Mesenchymal stem cell (in vitro differentiated cells and primary cell): ENCODE data around the gene CUX1.

ENCODE experiments used
- DNase-seq: peaks from one replicate; pipeline ENCODE4 v3.0.0-alpha.2; 2013
- H2AFZ ChIP-seq: one replicate; pipeline ENCODE4 v1.6.1; 2013; ENCODE audit warnings: low read depth, mild to moderate bottlenecking, control low read depth, inconsistent platforms, low read length, moderate library complexity
- H2AK5ac ChIP-seq: 2 replicates; pipeline ENCODE4 v1.6.1; 2013; ENCODE audit warnings: low read length, moderate library complexity, mild to moderate bottlenecking, inconsistent platforms; ENCODE audit not compliant: severe bottlenecking
- H2BK120ac ChIP-seq: one replicate; pipeline ENCODE4 v1.6.1; 2013; ENCODE audit warnings: low read depth, mild to moderate bottlenecking, inconsistent platforms, low read length, moderate library complexity
- H2BK12ac ChIP-seq, 2 experiments: one replicate each; pipeline ENCODE4 v1.6.1; 2013; ENCODE audit warnings: inconsistent platforms in 2 of 2, low read length in 2 of 2, mild to moderate bottlenecking in 2 of 2, moderate library complexity in 2 of 2, control low read depth in 1 of 2
- H2BK15ac ChIP-seq: one replicate; pipeline ENCODE4 v1.6.1; 2013; ENCODE audit warnings: mild to moderate bottlenecking, low read depth, inconsistent platforms; ENCODE audit not compliant: poor library complexity, severe bottlenecking
- H2BK5ac ChIP-seq: 2 replicates; pipeline ENCODE4 v1.6.1; 2013; ENCODE audit warnings: low read depth, mild to moderate bottlenecking, low read length, control low read depth, inconsistent platforms; ENCODE audit not compliant: poor library complexity, severe bottlenecking
- H3K14ac ChIP-seq, 2 experiments: one replicate each; pipeline ENCODE4 v1.6.1; 2013; ENCODE audit warnings: inconsistent platforms in 2 of 2, low read length in 2 of 2, control low read depth in 1 of 2, mild to moderate bottlenecking in 1 of 2, moderate library complexity in 1 of 2
- H3K18ac ChIP-seq, 2 experiments: one replicate each; pipeline ENCODE4 v1.6.1; 2013; ENCODE audit warnings: inconsistent platforms in 2 of 2, low read length in 2 of 2, control low read depth in 1 of 2, low read depth in 1 of 2, mild to moderate bottlenecking in 1 of 2
- H3K23ac ChIP-seq, 2 experiments: one replicate each; pipeline ENCODE4 v1.6.1; 2013; ENCODE audit warnings: inconsistent platforms in 2 of 2, low read length in 2 of 2, mild to moderate bottlenecking in 2 of 2, moderate library complexity in 2 of 2, control low read depth in 1 of 2
- H3K27ac ChIP-seq: 2 replicates; pipeline ENCODE4 v1.5.1; 2013; ENCODE audit warnings: mild to moderate bottlenecking, moderate library complexity, low read length, control low read depth, inconsistent platforms; ENCODE audit not compliant: poor library complexity, severe bottlenecking
- H3K27me3 ChIP-seq, 2 experiments: 2 replicates each; pipeline versions ENCODE4 v1.6.1 to v1.7.0; 2013; ENCODE audit warnings: low read length in 2 of 2, mild to moderate bottlenecking in 2 of 2, moderate library complexity in 2 of 2, control low read depth in 1 of 2, inconsistent platforms in 1 of 2; ENCODE audit not compliant: control insufficient read depth in 1 of 2, insufficient read depth in 1 of 2
- H3K36me3 ChIP-seq, 2 experiments: 2 replicates each; pipeline versions ENCODE4 v1.6.1 to v1.7.0; 2013; ENCODE audit warnings: low read length in 2 of 2, control low read depth in 1 of 2, inconsistent platforms in 1 of 2, low read depth in 1 of 2, mild to moderate bottlenecking in 1 of 2; ENCODE audit not compliant: insufficient read depth in 2 of 2, control insufficient read depth in 1 of 2
- H3K4ac ChIP-seq, 2 experiments: one replicate each; pipeline ENCODE4 v1.6.1; 2013; ENCODE audit warnings: inconsistent platforms in 2 of 2, low read length in 2 of 2, mild to moderate bottlenecking in 2 of 2, moderate library complexity in 2 of 2, control low read depth in 1 of 2, low read depth in 1 of 2
- H3K4me1 ChIP-seq: 2 replicates; pipeline ENCODE4 v1.6.1; 2013; ENCODE audit warnings: low read depth, low read length, control low read depth; ENCODE audit not compliant: control insufficient read depth, insufficient read depth
- H3K4me2 ChIP-seq: 2 replicates; pipeline ENCODE4 v1.6.1; 2013; ENCODE audit warnings: low read length, mild to moderate bottlenecking, inconsistent platforms; ENCODE audit not compliant: poor library complexity, severe bottlenecking
- H3K4me3 ChIP-seq, 2 experiments: 2 replicates each; pipeline versions ENCODE4 v1.5.1 to v1.7.0; 2013; ENCODE audit warnings: low read length in 2 of 2, mild to moderate bottlenecking in 2 of 2, control low read depth in 1 of 2, low read depth in 1 of 2; ENCODE audit not compliant: insufficient read depth in 1 of 2
- H3K79me1 ChIP-seq: replicated peaks from 2 replicates; pipeline ENCODE4 v1.6.1; 2013; ENCODE audit warnings: mild to moderate bottlenecking, control low read depth, low read length, inconsistent platforms; ENCODE audit not compliant: poor library complexity, severe bottlenecking
- H3K9ac ChIP-seq: 2 replicates; pipeline ENCODE4 v1.7.0; 2013; ENCODE audit warnings: mild to moderate bottlenecking, low read length, moderate library complexity
- H3K9me3 ChIP-seq: 2 replicates; pipeline ENCODE4 v1.7.0; 2013; ENCODE audit warnings: mild to moderate bottlenecking, low read length; ENCODE audit not compliant: control insufficient read depth
- H4K8ac ChIP-seq: one replicate; pipeline ENCODE4 v1.6.1; 2013; ENCODE audit warnings: inconsistent platforms, mild to moderate bottlenecking, low read length, moderate library complexity
- H4K91ac ChIP-seq: one replicate; pipeline ENCODE4 v1.6.1; 2013; ENCODE audit warnings: mild to moderate bottlenecking, low read length, inconsistent platforms
- WGBS: methylation state at CpG from one replicate; pipeline ENCODE4 v1.1.7; 2013; ENCODE audit warnings: mixed read lengths; 5-methylcytosine and 5-hydroxymethylcytosine counted together

Gene CUX1

GRCh38 chr7:102268635-102269034 lies 451.2 kb downstream of the CUX1 start:
- Histone ChIP-seq H4K91ac (no peak overlapping the region), H2AFZ (no peak overlapping the region), H3K27me3 (peaks cover 0 to 19% of the 10 kb centered on the region in 2 experiments), H3K79me1 (no peaks in the 10 kb centered on the region), H4K8ac (no peak overlapping the region), H2BK120ac (no peak overlapping the region), H3K4me2 (no peak overlapping the region), H3K14ac (no peak overlapping the region), H3K23ac (no peak overlapping the region), H3K18ac (no peak overlapping the region), H3K4me3 (no peak overlapping the region), H2BK15ac (no peak overlapping the region), H2AK5ac (no peak overlapping the region), H3K9ac (no peak overlapping the region), H3K4ac (no peak overlapping the region), H2BK5ac (no peak overlapping the region), H2BK12ac (no peak overlapping the region), H3K4me1 (peaks cover 11% of the 10 kb centered on the region), H3K27ac (no peak overlapping the region), H3K36me3 (no peaks in the 10 kb centered on the region), H3K9me3 (no peaks in the 10 kb centered on the region)
- WGBS = 78% methylated on average over 5 of the region's 10 CpGs
- no peak for DNase-seq

- Histone ChIP-seq H3K18ac (no peak overlapping the region), H2BK5ac (no peak overlapping the region), H2AFZ (no peak overlapping the region), H3K14ac (no peak overlapping the region), H3K36me3 (peaks cover 0 to 6% of the 10 kb centered on the region in 2 experiments), H2BK120ac (no peak overlapping the region), H3K4ac (no peak overlapping the region), H3K4me1 (peaks cover 19% of the 10 kb centered on the region), H3K23ac (no peak overlapping the region), H4K91ac (no peak overlapping the region), H2BK15ac (no peak overlapping the region), H3K4me2 (no peak overlapping the region), H4K8ac (no peak overlapping the region), H2AK5ac (no peak overlapping the region), H3K4me3 (no peak overlapping the region), H3K9me3 (no peaks in the 10 kb centered on the region), H2BK12ac (no peak overlapping the region), H3K9ac (no peak overlapping the region), H3K27me3 (peaks cover 0 to 19% of the 10 kb centered on the region in 2 experiments), H3K79me1 (no peaks in the 10 kb centered on the region), H3K27ac (no peak overlapping the region)
- WGBS = 65% methylated on average over 13 of the region's 13 CpGs
- DNase-seq = no peak
Measured at GRCh38 chr7:102270178-102270887, 452.9 kb downstream of the CUX1 start.

GRCh38 chr7:102271158-102271798 lies 453.9 kb downstream of the CUX1 start:
- Histone ChIP-seq H2BK120ac (no peak overlapping the region), H3K4me1 (peaks cover 19% of the 10 kb centered on the region), H3K27me3 (peaks cover 0 to 16% of the 10 kb centered on the region in 2 experiments), H3K79me1 (no peaks in the 10 kb centered on the region), H3K36me3 (peaks cover 0 to 8% of the 10 kb centered on the region in 2 experiments), H3K14ac (no peak overlapping the region), H3K4ac (no peak overlapping the region), H2BK5ac (no peak overlapping the region), H3K18ac (no peak overlapping the region), H3K9ac (no peak overlapping the region), H3K23ac (no peak overlapping the region), H3K9me3 (no peaks in the 10 kb centered on the region), H3K4me2 (no peak overlapping the region), H2BK12ac (no peak overlapping the region), H4K8ac (no peak overlapping the region), H3K4me3 (no peak overlapping the region), H2AK5ac (no peak overlapping the region), H4K91ac (no peak overlapping the region), H2BK15ac (no peak overlapping the region), H3K27ac (no peak overlapping the region), H2AFZ (no peak overlapping the region)
- DNase-seq = no peak
- 91% methylated on average over 10 of the region's 10 CpGs for WGBS

- no peaks in the 10 kb centered on the region for H3K9me3 ChIP-seq
- no peak overlapping the region for H2BK5ac ChIP-seq
- H3K4me1 ChIP-seq = peaks cover 19% of the 10 kb centered on the region
- H3K36me3 ChIP-seq = peaks cover 0 to 8% of the 10 kb centered on the region in 2 experiments
- H2BK12ac ChIP-seq = no peak overlapping the region
- no peak overlapping the region for H3K4ac ChIP-seq
- H3K4me3 ChIP-seq = no peak overlapping the region
- no peak overlapping the region for H4K91ac ChIP-seq
- no peak overlapping the region for H2BK15ac ChIP-seq
- 45% methylated on average over 20 of the region's 21 CpGs for WGBS
- no peak overlapping the region for H3K27ac ChIP-seq
- no peak overlapping the region for H3K4me2 ChIP-seq
- H3K23ac ChIP-seq = no peak overlapping the region
- no peak overlapping the region for H2AFZ ChIP-seq
- no peak overlapping the region for H2BK120ac ChIP-seq
- no peak overlapping the region for H3K14ac ChIP-seq
- H3K9ac ChIP-seq = peak overlapping the region; percentile 52
- no peak overlapping the region for H4K8ac ChIP-seq
- peak; percentile 75 for DNase-seq
- peak overlapping the region; percentile 47 for H2AK5ac ChIP-seq
- H3K27me3 ChIP-seq = peaks cover 0 to 9% of the 10 kb centered on the region in 2 experiments
- no peaks in the 10 kb centered on the region for H3K79me1 ChIP-seq
- no peak overlapping the region for H3K18ac ChIP-seq
Measured at GRCh38 chr7:102272075-102272916, 454.9 kb downstream of the CUX1 start.
